H9 (cell line): ENCODE results near the gene DPP10. TPM values are rescaled to one million over a fixed set of nuclear protein-coding genes. Genes with fewer than 3 reads are reported as not detected.

Experiments
- DNase-seq: peaks from one replicate; pipeline ENCODE4 v3.0.0-alpha.2; 2017
- H2AFZ ChIP-seq: one replicate; pipeline ENCODE4 v1.6.1; 2013; ENCODE audit warnings: mild to moderate bottlenecking, low read length, control low read depth, moderate library complexity
- H2AK5ac ChIP-seq: 2 replicates; pipeline ENCODE4 v1.6.1; 2013; ENCODE audit warnings: low read length, control low read depth, mixed read lengths; ENCODE audit not compliant: insufficient read length
- H2BK120ac ChIP-seq: one replicate; pipeline ENCODE4 v1.6.1; 2013; ENCODE audit warnings: low read depth, mild to moderate bottlenecking, low read length, control low read depth, inconsistent platforms; ENCODE audit not compliant: poor library complexity, severe bottlenecking
- H2BK12ac ChIP-seq: 2 replicates; pipeline ENCODE4 v1.6.1; 2013; ENCODE audit warnings: low read length, control low read depth, mixed read lengths, low read depth; ENCODE audit not compliant: insufficient read length
- H2BK15ac ChIP-seq: 2 replicates; pipeline ENCODE4 v1.6.1; 2013; ENCODE audit warnings: low read depth, low read length, control low read depth
- H2BK20ac ChIP-seq: one replicate; pipeline ENCODE4 v1.6.1; 2013; ENCODE audit warnings: low read depth, mild to moderate bottlenecking, low read length, control low read depth, inconsistent platforms; ENCODE audit not compliant: poor library complexity, severe bottlenecking
- H2BK5ac ChIP-seq: 2 replicates; pipeline ENCODE4 v1.6.1; 2013; ENCODE audit warnings: low read length, control low read depth, mixed read lengths; ENCODE audit not compliant: insufficient read length
- H3K14ac ChIP-seq: 2 replicates; pipeline ENCODE4 v1.6.1; 2013; ENCODE audit warnings: low read length, control low read depth; ENCODE audit not compliant: insufficient read depth
- H3K18ac ChIP-seq: 2 replicates; pipeline ENCODE4 v1.6.1; 2013; ENCODE audit warnings: low read depth, mild to moderate bottlenecking, mixed read lengths, low read length, control low read depth; ENCODE audit not compliant: insufficient read length
- H3K23ac ChIP-seq: 2 replicates; pipeline ENCODE4 v1.6.1; 2013; ENCODE audit warnings: low read length, control low read depth, mixed read lengths, low read depth; ENCODE audit not compliant: insufficient read length
- H3K23me2 ChIP-seq: 2 replicates; pipeline ENCODE4 v1.6.1; 2013; ENCODE audit warnings: low read depth, mild to moderate bottlenecking, mixed read lengths, low read length, control low read depth; ENCODE audit not compliant: insufficient read length, poor library complexity, severe bottlenecking
- H3K27ac ChIP-seq: 2 replicates; pipeline ENCODE4 v1.5.1; 2013; ENCODE audit warnings: low read length, control low read depth, mixed read lengths, low read depth; ENCODE audit not compliant: insufficient read length
- H3K27me3 ChIP-seq: 2 replicates; pipeline ENCODE4 v1.6.1; 2013; ENCODE audit warnings: low read length, control low read depth, inconsistent platforms; ENCODE audit not compliant: insufficient read depth
- H3K4ac ChIP-seq: 2 replicates; pipeline ENCODE4 v1.6.1; 2013; ENCODE audit warnings: low read depth, mild to moderate bottlenecking, control low read depth, inconsistent platforms, low read length, moderate library complexity
- H3K4me1 ChIP-seq: 2 replicates; pipeline ENCODE4 v1.6.1; 2013; ENCODE audit warnings: low read length, control low read depth, inconsistent platforms; ENCODE audit not compliant: insufficient read depth
- H3K4me2 ChIP-seq: 2 replicates; pipeline ENCODE4 v1.6.1; 2013; ENCODE audit warnings: low read length, control low read depth, mixed read lengths; ENCODE audit not compliant: insufficient read length, insufficient read depth
- H3K56ac ChIP-seq: 2 replicates; pipeline ENCODE4 v1.6.1; 2013; ENCODE audit warnings: low read depth, mild to moderate bottlenecking, mixed read lengths, low read length, control low read depth; ENCODE audit not compliant: insufficient read length
- H3K79me1 ChIP-seq: 2 replicates; pipeline ENCODE4 v1.6.1; 2013; ENCODE audit warnings: low read depth, mild to moderate bottlenecking, moderate library complexity, low read length, control low read depth, inconsistent platforms; ENCODE audit not compliant: insufficient read depth, poor library complexity, severe bottlenecking
- H3K79me2 ChIP-seq: 2 replicates; pipeline ENCODE4 v1.6.1; 2013; ENCODE audit warnings: low read length, control low read depth, inconsistent platforms; ENCODE audit not compliant: insufficient read depth
- H3K9ac ChIP-seq: 2 replicates; pipeline ENCODE4 v1.6.1; 2013; ENCODE audit warnings: low read length, control low read depth, mixed read lengths; ENCODE audit not compliant: insufficient read length; ENCODE audit errors: extremely low read depth
- H3K9me3 ChIP-seq: one replicate; pipeline ENCODE4 v1.6.1; 2013; ENCODE audit warnings: low read depth, low read length, inconsistent platforms; ENCODE audit not compliant: control insufficient read depth
- H3T11ph ChIP-seq: one replicate; pipeline ENCODE4 v1.6.1; 2013; ENCODE audit warnings: mild to moderate bottlenecking, low read length, control low read depth, inconsistent platforms
- H4K20me1 ChIP-seq: one replicate; pipeline ENCODE4 v1.6.1; 2013; ENCODE audit not compliant: control insufficient read depth, insufficient read length, insufficient read depth
- H4K5ac ChIP-seq: 2 replicates; pipeline ENCODE4 v1.6.1; 2013; ENCODE audit warnings: low read depth, mild to moderate bottlenecking, mixed read lengths, low read length, control low read depth; ENCODE audit not compliant: insufficient read length
- H4K8ac ChIP-seq: replicated peaks from 2 replicates; pipeline ENCODE4 v1.6.1; 2013; ENCODE audit warnings: low read length, control low read depth, mixed read lengths, low read depth; ENCODE audit not compliant: insufficient read length
- H4K91ac ChIP-seq: 2 replicates; pipeline ENCODE4 v1.6.1; 2013; ENCODE audit warnings: low read depth, mild to moderate bottlenecking, moderate library complexity, mixed read lengths, low read length, control low read depth; ENCODE audit not compliant: insufficient read length
- H3K27ac Mint-ChIP-seq, 3 experiments: 2 replicates in 2 of 3; 3 replicates in 1 of 3; pipeline ENCODE4 v1.8.0; 2020 to 2021; ENCODE audit warnings: mixed read lengths in 3 of 3, mild to moderate bottlenecking in 1 of 3, moderate library complexity in 1 of 3
- H3K27me3 Mint-ChIP-seq: 2 replicates; pipeline ENCODE4 v1.8.0; 2021; ENCODE audit warnings: low read depth, mild to moderate bottlenecking, moderate library complexity, mixed read lengths
- H3K36me3 Mint-ChIP-seq, 3 experiments: 2 replicates in 2 of 3; 3 replicates in 1 of 3; pipeline ENCODE4 v1.8.0; 2020 to 2021; ENCODE audit warnings: low read depth in 3 of 3, mixed read lengths in 3 of 3; ENCODE audit not compliant: insufficient read depth in 1 of 3
- H3K4me1 Mint-ChIP-seq, 2 experiments: 2 replicates each; pipeline ENCODE4 v1.8.0; 2020; ENCODE audit warnings: mixed read lengths in 2 of 2
- H3K4me3 Mint-ChIP-seq, 2 experiments: 2 replicates in 1 of 2; 3 replicates in 1 of 2; pipeline ENCODE4 v1.8.0; 2020 to 2021; ENCODE audit warnings: mild to moderate bottlenecking in 2 of 2, mixed read lengths in 2 of 2, moderate library complexity in 1 of 2
- H3K9me3 Mint-ChIP-seq, 2 experiments: 2 replicates in 1 of 2; 3 replicates in 1 of 2; pipeline ENCODE4 v1.8.0; 2020; ENCODE audit warnings: mild to moderate bottlenecking in 2 of 2, mixed read lengths in 2 of 2, moderate library complexity in 1 of 2
- CTCF ChIP-seq: fragments of 200-600 bp; sonication (generic); conservative IDR thresholded peaks from 3 replicates; pipeline ENCODE4 v1.8.0; 2021; ENCODE audit warnings: antibody characterized with exemption, mild to moderate bottlenecking
- WGBS: extraction: QIAGEN DNeasy Blood & Tissue Kit; methylation state at CpG from one replicate; pipeline ENCODE4 v1.1.7; 2013; ENCODE audit warnings: missing lambda C conversion rate, low lambda C conversion rate, mixed read lengths; ENCODE audit not compliant: insufficient read length; ENCODE audit errors: extremely low coverage; 5-methylcytosine and 5-hydroxymethylcytosine counted together
- total RNA-seq: library from RNA; stranded (reverse); gene quantifications from 2 replicates; pipeline ENCODE4 v1.2.1, GENCODE V29; 2021

The DPP10 gene
- total RNA-seq, 1 experiment from 2014 or later: 11.3 TPM

DNA sequence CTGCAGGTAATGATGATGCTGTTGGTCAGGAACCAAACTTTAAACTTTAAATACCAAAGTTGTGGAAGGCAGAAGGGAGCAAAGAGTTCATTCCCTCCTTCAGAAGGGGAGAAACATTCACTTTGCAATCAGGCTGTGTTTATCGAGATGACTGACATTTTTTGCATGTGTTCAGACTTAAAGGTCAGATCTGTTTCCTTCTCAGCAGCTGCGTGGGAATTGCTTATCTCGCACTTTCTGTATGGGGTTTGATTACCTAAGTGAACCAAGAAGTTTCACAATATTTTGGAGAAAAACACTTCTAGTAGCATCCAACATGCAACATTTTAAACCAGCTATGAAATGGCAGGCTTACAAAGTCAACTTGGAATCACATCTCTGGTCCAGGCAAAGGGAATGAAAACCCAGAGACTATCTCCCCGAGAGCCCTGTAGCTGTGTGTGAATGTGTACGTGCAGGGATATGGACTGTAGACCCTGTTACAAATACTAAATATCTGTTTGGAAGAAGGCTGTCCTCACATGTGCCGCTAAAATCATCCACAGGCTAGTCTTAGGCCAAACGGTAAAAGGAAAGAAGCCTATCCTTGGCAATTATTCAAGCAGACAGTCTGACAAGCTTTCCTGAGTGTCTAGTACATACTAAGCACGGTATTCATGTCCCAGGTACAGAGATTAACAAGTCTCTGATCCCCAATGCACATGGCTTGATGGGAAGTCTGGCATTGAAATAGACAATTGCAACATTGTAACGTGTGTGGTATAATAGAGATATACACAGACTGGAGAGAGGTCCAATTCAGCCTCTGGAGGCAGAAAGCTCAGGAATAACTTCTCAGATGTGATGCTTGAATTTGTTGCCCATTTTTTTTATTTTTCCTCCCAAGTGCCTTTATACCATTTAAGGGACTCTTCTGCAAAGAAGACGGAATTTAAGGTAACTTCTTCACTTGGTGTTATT is 483.1 kb downstream of the DPP10 start:
- Histone ChIP-seq H2BK120ac (no peak overlapping the region), H4K8ac (no peak overlapping the region), H3K79me2 (no peaks in the 10 kb centered on the region), H4K20me1 (no peaks in the 10 kb centered on the region), H3K79me1 (no peaks in the 10 kb centered on the region), H2BK5ac (no peak overlapping the region), H3K23ac (no peak overlapping the region), H3K23me2 (no peaks in the 10 kb centered on the region), H4K91ac (no peak overlapping the region), H2BK20ac (no peak overlapping the region), H3K4ac (no peak overlapping the region), H2BK12ac (no peak overlapping the region), H3K18ac (no peak overlapping the region), H4K5ac (no peak overlapping the region), H3T11ph (no peak overlapping the region), H3K56ac (no peak overlapping the region), H2AFZ (no peak overlapping the region), H3K27ac (no peak overlapping the region), H2BK15ac (no peak overlapping the region), H2AK5ac (no peak overlapping the region), H3K9ac (no peak overlapping the region), H3K4me2 (no peak overlapping the region), H3K9me3 (peaks cover 8% of the 10 kb centered on the region), H3K27me3 (no peaks in the 10 kb centered on the region), H3K4me1 (no peaks in the 10 kb centered on the region), H3K14ac (no peak overlapping the region)
- H3K9me3 Mint-ChIP-seq: peaks cover 28 to 29% of the 10 kb centered on the region in 2 experiments
- no peaks in the 10 kb centered on the region; the same call in 1 of the 2 replicates for H3K27me3 Mint-ChIP-seq
- no peak for DNase-seq
- H3K27ac Mint-ChIP-seq: no peak overlapping the region
- no peak for TF ChIP-seq CTCF
- H3K4me3 Mint-ChIP-seq: no peak overlapping the region
- peaks cover 7 to 34% (median 20%) of the 10 kb centered on the region in 3 experiments; a peak in 6 of 7 replicates for H3K36me3 Mint-ChIP-seq
- no CpG with 5 or more reads among the region's 10 CpGs for WGBS
- H3K4me1 Mint-ChIP-seq: 0 out of 4 replicates have a peak, but pooled peaks cover 0 to 3% of the 10 kb centered on the region in 2 experiments
